GM12891 (cell line): Measurements from ENCODE around the gene VPS11.

Experiments used
- PAX5 ChIP-seq: IDR thresholded peaks from 2 replicates; pipeline ENCODE4 v1.6.1; 2011; ENCODE audit warnings: low read length, moderate library complexity, mild to moderate bottlenecking; ENCODE audit not compliant: insufficient read depth, severe bottlenecking
- POLR2A ChIP-seq: IDR thresholded peaks from 2 replicates; pipeline ENCODE4 v1.6.1; 2011; ENCODE audit warnings: low read depth, low read length, control low read depth
- POLR2AphosphoS5 ChIP-seq: IDR thresholded peaks from 2 replicates; pipeline ENCODE4 v1.6.1; 2011; ENCODE audit warnings: low read depth, low read length, control low read depth
- SPI1 ChIP-seq: IDR thresholded peaks from 2 replicates; pipeline ENCODE4 v1.6.1; 2011; ENCODE audit warnings: low read depth, low read length, control low read depth
- TAF1 ChIP-seq: IDR thresholded peaks from 2 replicates; pipeline ENCODE4 v1.6.1; 2011; ENCODE audit warnings: low read depth, low read length, control low read depth

GRCh38 chr11:119054418-119054817, 13.2 kb upstream of the VPS11 start:
- TF ChIP-seq TAF1 (no peak), POLR2A (no peak), POLR2AphosphoS5 (no peak), SPI1 (no peak), PAX5 (no peak)
